Sigmoid colon (tissue), 7 donors: ENCODE results near the gene FHDC1. TPM values are rescaled to one million over a fixed set of nuclear protein-coding genes. Genes with fewer than 3 reads are reported as not detected.

Experiments used
- DNase-seq: peaks from one replicate; pipeline ENCODE4 v3.0.0-alpha.2; 2019
- H3K27ac ChIP-seq, 4 donors: fragments of 200-600 bp; sonication (generic); one replicate each; pipeline ENCODE4 v1.5.1; 2016 to 2019; ENCODE audit warnings: mild to moderate bottlenecking in 1 of 4
- H3K27me3 ChIP-seq, 3 donors: fragments of 200-600 bp; sonication (generic); one replicate each; pipeline ENCODE4 v1.5.1; 2019; ENCODE audit warnings: mild to moderate bottlenecking in 1 of 3
- H3K36me3 ChIP-seq, 4 donors: fragments of 200-600 bp; sonication (generic); one replicate each; pipeline ENCODE4 v1.5.1; 2016 to 2019
- H3K4me1 ChIP-seq, 4 donors: fragments of 200-600 bp; sonication (generic); one replicate each; pipeline ENCODE4 v1.5.1; 2017 to 2019
- H3K4me3 ChIP-seq, 4 donors: fragments of 200-600 bp; sonication (generic); one replicate each; pipeline ENCODE4 v1.5.1; 2017 to 2019; ENCODE audit warnings: mild to moderate bottlenecking in 2 of 4, moderate library complexity in 1 of 4
- H3K9me3 ChIP-seq, 4 donors: fragments of 200-600 bp in 3 of 4; sonication (generic) in 3 of 4; one replicate each; pipeline versions ENCODE4 v1.5.1 to v1.6.1; 2013 to 2019
- EP300 ChIP-seq, 4 donors: sonication (generic); formaldehyde crosslinking; IDR thresholded peaks; one replicate each; pipeline ENCODE4 v1.6.1; 2017; ENCODE audit warnings: antibody characterized with exemption in 4 of 4
- POLR2A ChIP-seq, 2 donors: fragments of 450-650 bp; IDR thresholded peaks; one replicate each; pipeline ENCODE4 v1.6.1; 2016; ENCODE audit warnings: antibody characterized with exemption in 2 of 2, mild to moderate bottlenecking in 2 of 2, moderate library complexity in 2 of 2
- POLR2AphosphoS5 ChIP-seq, 4 donors: sonication (generic); formaldehyde crosslinking; IDR thresholded peaks; one replicate each; pipeline ENCODE4 v1.6.1; 2017; ENCODE audit warnings: antibody characterized with exemption in 4 of 4
- WGBS, 2 donors: extraction: QIAGEN DNeasy Blood & Tissue Kit; methylation state at CpG; one replicate each; pipeline ENCODE4 v1.1.7; 2013; 5-methylcytosine and 5-hydroxymethylcytosine counted together
- intact Hi-C: fragments of 100-400 bp; cut with DNase I; formaldehyde crosslinking; loops from one replicate; pipeline ENCODE4 v1.15.1; 2023
- polyA plus RNA-seq, 3 donors: library from polyadenylated mRNA; stranded (reverse); fragments of 200-250 nt; gene quantifications; one replicate each; pipeline ENCODE4 v1.2.3, GENCODE V29; 2013
- total RNA-seq, 4 donors: library from RNA; depleted of rRNA; stranded (reverse); fragments of >200 nt; gene quantifications; one replicate each; pipeline ENCODE4 v1.1.0, GENCODE V29; 2016
- TF ChIP-seq, protein P1 (sequence below), 4 experiments: fragments of 450-650 bp in 3 of 4; fragments of 200-600 bp in 1 of 4; IDR thresholded peaks; one replicate each; pipeline ENCODE4 v1.5.1; 2016 to 2019; ENCODE audit warnings: antibody characterized with exemption in 4 of 4, mild to moderate bottlenecking in 3 of 4, moderate library complexity in 2 of 4
- donor health status: healthy with polysubstance abuse.
- donor health status: Bipolar disorder and iron deficiency.
- donor health status: healthy.

Gene FHDC1
- total and polyA plus RNA-seq, 7 donors = 0.66 to 7.2 (median 2.2) TPM

GRCh38 chr4:152921284-152921683 lies 14.8 kb upstream of the FHDC1 start:
- no peaks in the 10 kb centered on the region for H3K4me1 ChIP-seq
- no peaks in the 10 kb centered on the region for H3K36me3 ChIP-seq
- H3K4me3 ChIP-seq = no peak overlapping the region
- H3K27me3 ChIP-seq = no peaks in the 10 kb centered on the region
- no peak overlapping the region for H3K27ac ChIP-seq
- DNase-seq = no peak
- H3K9me3 ChIP-seq = peaks cover 0 to 7% (median 0%) of the 10 kb centered on the region in 4 donors
- intact Hi-C loops = no loop called here
- TF ChIP-seq, protein P1, sequence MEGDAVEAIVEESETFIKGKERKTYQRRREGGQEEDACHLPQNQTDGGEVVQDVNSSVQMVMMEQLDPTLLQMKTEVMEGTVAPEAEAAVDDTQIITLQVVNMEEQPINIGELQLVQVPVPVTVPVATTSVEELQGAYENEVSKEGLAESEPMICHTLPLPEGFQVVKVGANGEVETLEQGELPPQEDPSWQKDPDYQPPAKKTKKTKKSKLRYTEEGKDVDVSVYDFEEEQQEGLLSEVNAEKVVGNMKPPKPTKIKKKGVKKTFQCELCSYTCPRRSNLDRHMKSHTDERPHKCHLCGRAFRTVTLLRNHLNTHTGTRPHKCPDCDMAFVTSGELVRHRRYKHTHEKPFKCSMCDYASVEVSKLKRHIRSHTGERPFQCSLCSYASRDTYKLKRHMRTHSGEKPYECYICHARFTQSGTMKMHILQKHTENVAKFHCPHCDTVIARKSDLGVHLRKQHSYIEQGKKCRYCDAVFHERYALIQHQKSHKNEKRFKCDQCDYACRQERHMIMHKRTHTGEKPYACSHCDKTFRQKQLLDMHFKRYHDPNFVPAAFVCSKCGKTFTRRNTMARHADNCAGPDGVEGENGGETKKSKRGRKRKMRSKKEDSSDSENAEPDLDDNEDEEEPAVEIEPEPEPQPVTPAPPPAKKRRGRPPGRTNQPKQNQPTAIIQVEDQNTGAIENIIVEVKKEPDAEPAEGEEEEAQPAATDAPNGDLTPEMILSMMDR (IDR thresholded peaks at IDR 0.05) = no peak
- TF ChIP-seq EP300 (IDR thresholded peaks at IDR 0.05) (no peak), POLR2A (IDR thresholded peaks at IDR 0.05) (no peak), POLR2AphosphoS5 (IDR thresholded peaks at IDR 0.05) (no peak)

GRCh38 chr4:152925851-152926250 lies 10.3 kb upstream of the FHDC1 start:
- WGBS, 2 donors = 97 to 99% methylated on average over 1 of the region's 1 CpG
- Histone ChIP-seq H3K4me3 (no peak overlapping the region), H3K36me3 (no peaks in the 10 kb centered on the region), H3K9me3 (no peaks in the 10 kb centered on the region), H3K27ac (no peak overlapping the region), H3K27me3 (no peaks in the 10 kb centered on the region), H3K4me1 (no peaks in the 10 kb centered on the region)
- no peak for DNase-seq
- no peak for TF ChIP-seq EP300 (IDR thresholded peaks at IDR 0.05)
- TF ChIP-seq, protein P1 (IDR thresholded peaks at IDR 0.05) = no peak
- intact Hi-C loops = no loop called here

GRCh38 chr4:152926959-152927358 lies 9.2 kb upstream of the FHDC1 start:
- Histone ChIP-seq H3K4me1 (no peaks in the 10 kb centered on the region), H3K27me3 (no peaks in the 10 kb centered on the region), H3K9me3 (no peaks in the 10 kb centered on the region), H3K36me3 (no peaks in the 10 kb centered on the region), H3K4me3 (no peak overlapping the region), H3K27ac (no peak overlapping the region)
- DNase-seq = no peak
- TF ChIP-seq, protein P1 (IDR thresholded peaks at IDR 0.05) = no peak
- WGBS, 2 donors = 95% methylated on average over 4 of the region's 4 CpGs
- intact Hi-C loops = no loop called here

GRCh38 chr4:152927737-152928136 lies 8.4 kb upstream of the FHDC1 start:
- Histone ChIP-seq H3K36me3 (no peaks in the 10 kb centered on the region), H3K4me3 (no peak overlapping the region), H3K9me3 (no peaks in the 10 kb centered on the region), H3K4me1 (no peaks in the 10 kb centered on the region), H3K27ac (no peak overlapping the region), H3K27me3 (no peaks in the 10 kb centered on the region)
- DNase-seq = no peak
- WGBS, 2 donors = 84 to 97% methylated on average over 3 of the region's 3 CpGs
- intact Hi-C loops = no loop called here
- TF ChIP-seq, protein P1 (IDR thresholded peaks at IDR 0.05) = no peak
- TF ChIP-seq POLR2A (IDR thresholded peaks at IDR 0.05) (no peak), EP300 (IDR thresholded peaks at IDR 0.05) (no peak), POLR2AphosphoS5 (IDR thresholded peaks at IDR 0.05) (no peak)

- no peak overlapping the region for H3K4me3 ChIP-seq
- DNase-seq = no peak
- TF ChIP-seq POLR2AphosphoS5 (IDR thresholded peaks at IDR 0.05) (no peak), EP300 (IDR thresholded peaks at IDR 0.05) (no peak), POLR2A (IDR thresholded peaks at IDR 0.05) (no peak)
- TF ChIP-seq, protein P1 (IDR thresholded peaks at IDR 0.05) = no peak
- H3K4me1 ChIP-seq = no peaks in the 10 kb centered on the region
- WGBS, 2 donors = 91 to 97% methylated on average over 4 of the region's 4 CpGs
- intact Hi-C loops = no loop called here
- H3K9me3 ChIP-seq = no peaks in the 10 kb centered on the region
- H3K27ac ChIP-seq = no peak overlapping the region
- no peaks in the 10 kb centered on the region for H3K36me3 ChIP-seq
- H3K27me3 ChIP-seq = no peaks in the 10 kb centered on the region
Measured at GRCh38 chr4:152928286-152928685, 7.8 kb upstream of the FHDC1 start.
